BE2C (cell line): ENCODE measurements around the gene ABR.

ENCODE experiments used
- DNase-seq: peaks from one replicate; pipeline ENCODE4 v3.0.0-alpha.2; 2020
- H3K27me3 ChIP-seq: fragments of 250-450 bp; sonication (Bioruptor Pico); 2 replicates; pipeline ENCODE4 v1.5.1; 2020; ENCODE audit warnings: mild to moderate bottlenecking
- H3K36me3 ChIP-seq: fragments of 250-450 bp; sonication (Bioruptor Pico); 2 replicates; pipeline ENCODE4 v1.5.1; 2020; ENCODE audit warnings: mild to moderate bottlenecking
- H3K4me1 ChIP-seq: fragments of 250-450 bp; sonication (Bioruptor Pico); 2 replicates; pipeline ENCODE4 v1.5.1; 2020
- H3K4me3 ChIP-seq: 2 replicates; pipeline ENCODE4 v1.5.1; 2011; ENCODE audit warnings: low read depth, low read length
- H3K9me3 ChIP-seq: fragments of 250-450 bp; sonication (Bioruptor Pico); 2 replicates; pipeline ENCODE4 v1.5.1; 2020
- CTCF ChIP-seq: IDR thresholded peaks from 2 replicates; pipeline ENCODE4 v1.5.1; 2012; ENCODE audit warnings: mild to moderate bottlenecking, low read depth, low read length

ABR gene

GRCh38 chr17:1112875-1113274 is 66.9 kb downstream of the ABR start:
- H3K9me3 ChIP-seq, result no peaks in the 10 kb centered on the region

GRCh38 chr17:1111599-1112443 is 68.0 kb downstream of the ABR start:
- Histone ChIP-seq H3K27me3 (no peaks in the 10 kb centered on the region), H3K36me3 (no peaks in the 10 kb centered on the region), H3K4me1 (peaks cover 10% of the 10 kb centered on the region; the same call in 1 of the 2 replicates), H3K4me3 (no peak overlapping the region), H3K9me3 (no peaks in the 10 kb centered on the region)
- TF ChIP-seq CTCF, result no peak
- DNase-seq, result peak; percentile 68

More at GRCh38 chr17:1112875-1113274, 66.9 kb downstream of the ABR start:
- DNase-seq, result no peak
- peaks cover 10% of the 10 kb centered on the region; the same call in 1 of the 2 replicates for H3K4me1 ChIP-seq
- no peaks in the 10 kb centered on the region for H3K36me3 ChIP-seq
- no peaks in the 10 kb centered on the region for H3K27me3 ChIP-seq
- H3K4me3 ChIP-seq, result no peak overlapping the region
- TF ChIP-seq CTCF, result no peak

GRCh38 chr17:1110862-1111598 is 68.8 kb downstream of the ABR start:
- no peaks in the 10 kb centered on the region for H3K9me3 ChIP-seq
- TF ChIP-seq CTCF, result no peak
- H3K4me1 ChIP-seq, result peaks cover 10% of the 10 kb centered on the region; the same call in 1 of the 2 replicates
- H3K4me3 ChIP-seq, result no peak overlapping the region
- no peaks in the 10 kb centered on the region for H3K36me3 ChIP-seq
- no peaks in the 10 kb centered on the region for H3K27me3 ChIP-seq
- peak; percentile 60 for DNase-seq

- Histone ChIP-seq H3K36me3 (no peaks in the 10 kb centered on the region), H3K4me3 (no peak overlapping the region), H3K9me3 (no peaks in the 10 kb centered on the region), H3K27me3 (no peaks in the 10 kb centered on the region), H3K4me1 (peaks cover 10% of the 10 kb centered on the region; the same call in 1 of the 2 replicates)
- TF ChIP-seq CTCF, result no peak
- no peak for DNase-seq
These were observed 69.3 kb downstream of the ABR start for GRCh38 chr17:1110541-1110861.

- Histone ChIP-seq H3K4me1 (peaks cover 10% of the 10 kb centered on the region; the same call in 1 of the 2 replicates), H3K36me3 (no peaks in the 10 kb centered on the region), H3K4me3 (peak overlapping the region; percentile 37), H3K27me3 (no peaks in the 10 kb centered on the region), H3K9me3 (no peaks in the 10 kb centered on the region)
- DNase-seq, result peak; percentile 59
- TF ChIP-seq CTCF, result no peak
These were observed 69.9 kb downstream of the ABR start for GRCh38 chr17:1109606-1110540.
